Skeletal muscle satellite cell (primary cell): Measurements from ENCODE around the gene KRTAP10-6.
"Not testable (repeated sequence)": the region's sequence is repeated elsewhere in the genome, so short reads cannot be mapped to it uniquely, and the experiment has no call there.

Experiments
- H3K27me3 ChIP-seq: 2 replicates; pipeline ENCODE4 v1.7.0; 2013; ENCODE audit warnings: low read length; ENCODE audit not compliant: control insufficient read depth, insufficient read depth
- H3K36me3 ChIP-seq: 2 replicates; pipeline ENCODE4 v1.7.0; 2013; ENCODE audit warnings: mild to moderate bottlenecking, control low read depth, low read length; ENCODE audit not compliant: insufficient read depth
- H3K4me1 ChIP-seq: 2 replicates; pipeline ENCODE4 v1.7.0; 2013; ENCODE audit warnings: low read length; ENCODE audit not compliant: control insufficient read depth, insufficient read depth
- H3K4me2 ChIP-seq: 2 replicates; pipeline ENCODE4 v1.7.0; 2013; ENCODE audit warnings: mild to moderate bottlenecking, low read length
- H3K4me3 ChIP-seq: 2 replicates; pipeline ENCODE4 v1.7.0; 2013; ENCODE audit warnings: low read length
- H3K9ac ChIP-seq: 2 replicates; pipeline ENCODE4 v1.7.0; 2013; ENCODE audit warnings: mild to moderate bottlenecking, low read depth, low read length, moderate library complexity
- H3K9me3 ChIP-seq: replicated peaks from 2 replicates; pipeline ENCODE4 v1.7.0; 2013; ENCODE audit warnings: mild to moderate bottlenecking, control low read depth, low read length

The KRTAP10-6 gene

DNA sequence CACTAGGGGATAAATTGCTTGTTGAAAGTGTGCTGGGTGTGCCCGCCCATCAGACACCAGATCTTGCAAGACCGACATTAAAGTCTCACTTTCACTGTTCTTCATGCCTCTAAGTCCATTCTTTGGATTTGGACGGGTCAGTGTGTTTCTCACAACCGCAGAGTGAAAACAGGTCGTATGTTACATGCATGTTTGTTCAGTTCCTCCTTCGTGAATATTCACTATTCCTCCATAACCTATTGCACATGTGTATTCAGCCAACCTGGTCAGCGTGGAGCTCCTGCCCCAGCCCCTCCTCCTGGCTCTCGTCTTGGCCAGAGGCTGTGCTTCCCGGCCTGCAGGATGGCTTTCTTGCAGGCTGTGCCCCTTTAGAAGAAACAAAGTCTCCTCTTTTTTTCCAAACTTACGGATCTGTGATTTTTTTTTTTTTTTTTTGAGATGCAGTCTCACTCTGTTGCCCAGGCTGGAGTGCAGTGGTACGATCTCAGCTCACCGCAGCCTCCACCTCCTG is 2.2 kb upstream of the KRTAP10-6 start:
- Histone ChIP-seq H3K4me3 (no peak overlapping the region), H3K9me3 (no peaks in the 10 kb centered on the region), H3K9ac (no peak overlapping the region), H3K36me3 (no peaks in the 10 kb centered on the region), H3K4me1 (peaks cover 5% of the 10 kb centered on the region), H3K4me2 (no peak overlapping the region), H3K27me3 (peaks cover 73% of the 10 kb centered on the region)

- H3K36me3 ChIP-seq = no peaks in the 10 kb centered on the region
- peaks cover 5% of the 10 kb centered on the region for H3K4me1 ChIP-seq
- H3K27me3 ChIP-seq = peaks cover 70% of the 10 kb centered on the region
- H3K9ac ChIP-seq = no peak overlapping the region
- no peaks in the 10 kb centered on the region for H3K9me3 ChIP-seq
- peak overlapping the region; percentile 32 for H3K4me2 ChIP-seq
- H3K4me3 ChIP-seq = no peak overlapping the region
These were observed 1.5 kb upstream of the KRTAP10-6 start for GRCh38 chr21:44593598-44594405.

- not testable (repeated sequence) for H3K4me3 ChIP-seq, H3K4me1 ChIP-seq, H3K9ac ChIP-seq, H3K4me2 ChIP-seq, H3K36me3 ChIP-seq, H3K9me3 ChIP-seq
- H3K27me3 ChIP-seq = peaks cover 60% of the 10 kb centered on the region
These were observed 539 bp downstream of the KRTAP10-6 start for GRCh38 chr21:44591801-44592130.

DNA sequence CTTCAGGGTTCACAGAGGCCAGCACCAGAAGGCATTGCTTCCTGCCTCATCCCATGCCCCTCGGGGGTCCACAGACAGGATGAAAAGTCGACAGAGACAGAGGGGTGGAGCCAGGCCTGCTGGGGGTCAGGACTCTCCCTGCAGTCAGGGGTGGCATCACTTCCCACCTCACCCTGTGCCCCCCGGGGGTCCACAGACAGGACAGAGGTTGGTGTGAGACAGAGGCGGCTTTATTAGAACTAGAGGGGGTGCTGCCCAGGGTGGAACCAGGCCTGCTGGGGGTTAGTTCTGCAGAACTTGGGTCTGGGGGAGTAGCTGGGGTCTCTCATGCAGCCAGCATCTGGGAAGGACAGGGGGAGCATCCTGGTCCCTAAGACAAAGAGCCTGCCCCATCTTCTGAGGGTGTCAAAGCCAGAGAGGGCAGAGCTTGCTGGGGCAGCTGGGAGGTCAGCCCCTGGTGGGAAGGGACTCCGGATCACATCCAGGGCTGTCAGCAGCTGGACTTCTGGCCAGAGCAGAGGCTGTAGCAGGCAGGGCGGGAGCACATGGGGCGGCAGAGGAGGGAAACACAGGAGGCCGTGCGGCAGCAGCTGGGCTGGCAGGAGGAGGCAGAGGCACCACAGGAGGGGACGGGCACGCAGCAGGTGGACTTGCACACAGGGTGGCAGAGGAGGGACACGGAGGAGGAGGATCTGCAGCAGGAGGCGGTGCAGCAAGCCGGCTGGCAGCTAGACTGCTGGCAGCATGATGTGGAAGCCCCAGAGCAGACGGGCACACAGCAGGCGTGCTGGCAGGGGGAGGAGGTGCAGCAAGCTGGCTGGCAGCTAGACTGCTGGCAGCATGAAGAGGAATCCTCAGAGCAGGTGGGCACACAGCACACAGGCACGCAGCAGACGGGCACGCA is 1.2 kb downstream of the KRTAP10-6 start:
- not testable (repeated sequence) for H3K9ac ChIP-seq, H3K4me1 ChIP-seq, H3K4me2 ChIP-seq, H3K4me3 ChIP-seq, H3K9me3 ChIP-seq, H3K36me3 ChIP-seq
- peaks cover 54% of the 10 kb centered on the region for H3K27me3 ChIP-seq

- Histone ChIP-seq H3K9me3 (no peaks in the 10 kb centered on the region), H3K9ac (no peak overlapping the region), H3K4me3 (no peak overlapping the region), H3K4me2 (no peak overlapping the region), H3K4me1 (peaks cover 5% of the 10 kb centered on the region), H3K36me3 (no peaks in the 10 kb centered on the region), H3K27me3 (peaks cover 54% of the 10 kb centered on the region)
These were observed 2.0 kb downstream of the KRTAP10-6 start for GRCh38 chr21:44590311-44590721.

DNA sequence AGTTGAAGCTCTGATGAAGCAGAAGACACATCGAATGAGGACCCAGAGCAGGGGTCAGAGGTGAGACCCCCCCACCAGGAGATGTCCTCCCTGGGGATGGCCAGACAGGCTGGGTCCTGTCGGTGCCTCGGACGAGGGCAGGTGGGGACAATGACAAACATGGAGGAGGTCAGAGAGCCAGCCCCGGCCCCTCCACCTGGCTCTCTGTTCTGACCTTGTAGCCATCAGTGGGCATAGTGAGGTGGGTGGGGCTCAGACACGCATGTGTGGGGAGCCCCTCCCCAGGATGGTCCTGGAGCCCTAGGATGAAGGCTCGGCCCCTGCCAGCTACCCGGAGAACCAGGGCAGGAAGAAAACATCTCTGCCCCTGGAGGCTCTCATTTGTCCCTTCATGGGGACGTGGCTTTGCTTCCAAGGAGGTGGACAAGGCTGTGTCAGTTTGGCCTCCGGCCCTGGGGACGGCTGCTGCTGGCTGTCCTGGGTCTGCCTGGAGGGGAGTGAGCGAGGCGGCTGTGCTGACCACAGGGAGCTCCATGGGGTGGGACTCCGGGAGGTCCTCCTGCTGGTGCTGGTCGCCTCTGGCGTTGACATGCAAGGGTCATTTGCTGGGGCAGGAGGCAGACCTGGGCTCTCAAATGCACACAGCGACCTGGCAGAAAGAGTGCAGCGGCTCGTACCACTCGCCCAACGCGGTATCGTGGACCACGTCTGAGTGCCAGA is 2.6 kb downstream of the KRTAP10-6 start:
- H3K4me2 ChIP-seq = no peak overlapping the region
- H3K36me3 ChIP-seq = no peaks in the 10 kb centered on the region
- no peaks in the 10 kb centered on the region for H3K9me3 ChIP-seq
- no peak overlapping the region for H3K9ac ChIP-seq
- no peak overlapping the region for H3K4me3 ChIP-seq
- H3K27me3 ChIP-seq = peaks cover 54% of the 10 kb centered on the region
- peaks cover 5% of the 10 kb centered on the region for H3K4me1 ChIP-seq

GRCh38 chr21:44589094-44589493 is 3.2 kb downstream of the KRTAP10-6 start:
- Histone ChIP-seq H3K9ac (no peak overlapping the region), H3K36me3 (no peaks in the 10 kb centered on the region), H3K27me3 (peaks cover 55% of the 10 kb centered on the region), H3K4me2 (no peak overlapping the region), H3K4me1 (peaks cover 5% of the 10 kb centered on the region), H3K4me3 (no peak overlapping the region), H3K9me3 (no peaks in the 10 kb centered on the region)

DNA sequence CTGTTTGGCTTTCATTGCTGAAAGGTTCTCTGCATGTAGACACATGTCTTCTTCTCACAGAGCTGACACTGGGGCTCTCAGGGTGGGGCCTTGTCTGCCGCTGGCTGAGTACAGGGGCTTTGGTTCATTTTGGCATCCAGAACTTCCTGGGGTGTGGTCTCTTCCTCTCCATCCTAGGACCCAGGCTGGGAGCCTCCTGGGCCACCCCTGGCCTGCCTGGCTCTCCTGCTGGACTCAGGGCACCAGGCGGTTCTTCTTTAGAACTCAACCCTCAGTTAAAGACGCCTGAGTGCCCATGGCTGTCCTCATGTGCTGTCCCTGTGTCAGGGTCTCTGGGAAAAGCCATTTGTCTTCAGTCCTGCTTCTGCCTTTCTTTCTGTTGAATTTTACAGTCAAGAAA is 6.4 kb downstream of the KRTAP10-6 start:
- Histone ChIP-seq H3K4me1 (no peaks in the 10 kb centered on the region), H3K9ac (no peak overlapping the region), H3K4me2 (no peak overlapping the region), H3K36me3 (no peaks in the 10 kb centered on the region), H3K27me3 (peaks cover 32% of the 10 kb centered on the region), H3K9me3 (peaks cover 4% of the 10 kb centered on the region), H3K4me3 (no peak overlapping the region)

GRCh38 chr21:44583800-44584147 is 8.5 kb downstream of the KRTAP10-6 start:
- no peaks in the 10 kb centered on the region for H3K4me1 ChIP-seq
- no peaks in the 10 kb centered on the region for H3K36me3 ChIP-seq
- no peak overlapping the region for H3K4me3 ChIP-seq
- H3K9ac ChIP-seq = no peak overlapping the region
- peaks cover 4% of the 10 kb centered on the region for H3K9me3 ChIP-seq
- H3K4me2 ChIP-seq = no peak overlapping the region
- peaks cover 24% of the 10 kb centered on the region for H3K27me3 ChIP-seq

DNA sequence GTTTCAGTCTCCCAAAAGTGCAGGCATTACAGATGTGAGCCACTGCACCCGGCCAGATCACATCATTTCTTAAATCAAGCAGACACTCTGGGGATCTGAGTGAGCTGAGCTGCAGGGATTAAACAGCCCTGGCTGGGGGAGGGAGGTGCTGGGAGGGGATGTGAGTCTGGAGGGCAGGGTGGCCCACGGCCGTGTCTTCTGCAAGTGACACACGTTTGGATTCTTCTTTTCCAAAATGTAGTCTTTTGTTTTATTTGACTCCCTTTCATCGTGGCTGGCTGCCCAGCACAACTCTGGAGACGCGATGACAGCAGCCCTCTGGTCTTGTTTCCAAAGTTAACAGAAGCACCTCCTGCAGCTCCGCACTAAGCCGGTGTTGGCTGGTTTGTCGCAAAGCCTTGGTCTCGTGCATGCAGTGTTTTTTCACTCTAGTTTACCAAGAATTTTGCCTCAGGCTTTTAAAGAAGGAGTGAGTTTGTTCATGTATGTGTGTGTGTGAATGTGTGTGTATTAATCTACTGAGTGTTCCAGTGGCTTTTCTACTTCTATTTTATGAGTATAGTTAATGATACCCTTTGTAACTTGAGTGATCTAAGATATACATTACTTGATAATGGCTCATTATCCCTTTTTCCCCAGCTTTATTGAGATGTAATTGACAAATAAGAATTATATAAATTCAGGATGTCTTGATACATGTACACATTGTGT is 9.1 kb downstream of the KRTAP10-6 start:
- Histone ChIP-seq H3K27me3 (peaks cover 24% of the 10 kb centered on the region), H3K4me1 (no peaks in the 10 kb centered on the region), H3K9ac (no peak overlapping the region)

GRCh38 chr21:44582055-44582454 is 10.2 kb downstream of the KRTAP10-6 start:
- Histone ChIP-seq H3K27me3 (peaks cover 24% of the 10 kb centered on the region), H3K4me1 (no peaks in the 10 kb centered on the region), H3K4me2 (no peak overlapping the region), H3K4me3 (no peak overlapping the region), H3K9me3 (peaks cover 4% of the 10 kb centered on the region), H3K9ac (no peak overlapping the region), H3K36me3 (no peaks in the 10 kb centered on the region)

More for the DNA sequence above, 9.1 kb downstream of the KRTAP10-6 start:
- no peak overlapping the region for H3K4me3 ChIP-seq
- H3K36me3 ChIP-seq = no peaks in the 10 kb centered on the region
- H3K4me2 ChIP-seq = no peak overlapping the region
- H3K9me3 ChIP-seq = peaks cover 4% of the 10 kb centered on the region
